NCI-H2196 (cell line): Measurements from ENCODE around the gene CDC42BPG.

Experiments used
- DNase-seq: peaks from one replicate; lab custom pipeline; 2025; ENCODE audit not compliant: unreplicated experiment; lab: John Stamatoyannopoulos, UW

Gene CDC42BPG

DNA sequence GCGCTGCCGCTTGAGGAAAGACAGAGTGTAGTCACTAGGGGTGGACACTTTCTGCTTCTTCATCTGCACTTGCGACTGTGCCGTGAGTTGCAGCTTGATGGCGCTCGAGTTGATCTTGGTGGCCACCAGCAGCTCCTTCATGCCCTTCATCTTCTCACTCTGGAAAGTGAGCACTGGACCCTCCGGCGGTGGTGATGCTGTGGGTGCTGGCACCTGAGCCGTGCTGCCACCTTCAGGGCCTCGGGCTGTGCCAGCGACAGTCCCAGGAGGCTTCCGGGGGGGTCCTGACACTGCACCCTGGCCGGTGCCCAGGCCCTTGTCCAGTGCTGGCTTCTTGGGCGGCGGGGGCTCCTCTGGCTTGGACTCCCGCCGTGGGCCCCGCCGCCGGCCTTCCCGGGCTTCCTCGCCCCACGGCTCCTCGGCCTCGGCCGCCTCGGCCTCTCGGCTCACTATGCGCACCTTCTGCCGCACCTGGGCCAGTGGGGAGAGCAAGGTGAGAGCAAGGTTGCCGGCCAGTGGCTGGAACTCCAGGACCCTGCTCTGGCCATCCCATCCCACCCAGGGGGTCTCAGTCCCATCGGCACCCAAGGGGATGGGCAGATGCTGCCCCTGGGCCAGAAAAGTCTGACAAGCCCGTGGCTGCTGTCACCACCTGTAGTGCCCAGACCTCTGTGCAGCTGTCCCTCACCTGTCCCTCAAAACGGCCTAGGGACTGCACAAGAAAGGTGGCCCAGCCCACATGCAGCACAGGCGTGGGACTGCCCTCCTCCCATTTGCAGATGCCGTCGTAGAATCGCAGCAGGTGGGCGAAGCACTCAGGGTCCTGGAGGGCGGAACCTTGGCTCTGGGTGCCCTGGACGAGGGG is 39.9 kb downstream of the CDC42BPG start:
- DNase-seq, result no peak

- DNase-seq, result peak; percentile 59
Measured at GRCh38 chr11:64803846-64804345, 40.6 kb downstream of the CDC42BPG start.

DNA sequence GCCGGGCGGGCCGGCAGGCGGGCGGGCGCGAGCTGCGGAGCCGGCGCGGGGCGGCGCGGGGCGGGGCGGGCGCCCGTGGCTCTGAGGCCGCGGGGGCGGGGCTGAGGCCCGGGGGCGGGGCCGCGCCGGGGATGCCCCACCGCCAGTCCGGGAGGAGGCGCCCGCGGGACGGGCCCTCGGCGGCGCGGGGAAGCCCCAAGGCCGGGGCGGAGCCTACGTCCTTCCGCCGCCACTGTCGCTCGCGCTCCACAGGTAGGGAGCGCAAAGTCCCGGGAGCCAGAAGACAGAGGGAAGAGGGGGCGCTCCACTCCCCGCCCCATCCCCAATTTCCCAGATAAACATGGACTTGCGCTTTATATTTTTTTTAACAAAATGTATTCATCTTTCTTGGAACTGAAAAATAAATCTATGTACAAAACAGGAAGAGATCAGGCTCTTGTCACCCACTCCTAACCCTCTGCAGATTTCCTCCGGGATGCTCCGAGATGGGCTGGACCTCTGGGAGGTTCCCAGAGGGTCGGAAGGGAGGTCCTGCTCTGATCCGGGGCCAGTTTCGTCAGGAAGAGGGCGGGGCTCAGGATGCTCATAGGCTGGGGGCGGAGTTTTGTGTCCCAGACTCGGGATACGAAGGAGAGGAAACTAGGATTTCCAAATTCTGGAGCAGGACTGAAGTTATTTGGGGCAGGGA is 41.2 kb downstream of the CDC42BPG start, which contains the start of gene MAP4K2:
TSS of gene MAP4K2 (minus strand) at position 57 of the 688 bp plus-strand sequence. CDS start 65 bp downstream, outside the sequence.
- peak; percentile 93 for DNase-seq

DNA sequence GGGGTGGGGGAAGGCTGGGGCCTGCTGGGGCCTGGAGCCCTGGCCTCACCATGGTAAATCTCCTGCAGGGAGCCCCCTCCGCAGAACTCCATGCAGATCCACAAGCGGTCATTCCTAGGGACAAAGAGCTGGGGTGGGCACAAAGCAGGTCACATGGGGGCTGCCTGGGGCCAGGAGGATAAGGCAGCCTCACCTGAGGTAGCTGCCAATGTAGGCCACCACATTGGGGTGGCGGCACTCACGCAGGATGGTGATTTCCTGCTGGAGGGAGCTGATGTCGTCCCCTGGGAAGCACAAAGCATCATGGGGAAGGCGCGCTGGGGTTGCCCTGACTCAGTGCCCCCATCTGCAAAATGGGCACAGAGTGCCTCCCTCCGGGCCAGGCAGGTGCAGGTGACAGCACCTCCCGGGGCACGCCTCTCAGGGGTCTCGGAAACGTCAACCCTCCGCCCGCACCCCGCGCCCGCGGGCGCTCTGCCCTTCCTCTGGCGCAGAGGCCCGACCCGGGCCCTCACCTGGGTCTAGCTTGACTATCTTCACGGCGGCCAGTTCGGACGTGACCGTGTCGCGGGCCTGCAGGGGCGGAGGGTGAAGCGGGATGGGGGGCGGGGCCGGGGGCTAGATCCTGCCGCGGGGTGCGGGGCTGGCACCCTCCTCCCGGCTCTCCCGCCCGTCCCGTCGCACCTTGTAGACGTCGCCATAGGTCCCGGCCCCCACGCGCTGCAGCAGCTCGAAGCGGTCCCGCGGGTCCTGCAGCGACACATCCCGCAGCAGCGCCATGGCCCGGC is 41.9 kb downstream of the CDC42BPG start:
- no peak for DNase-seq

DNA sequence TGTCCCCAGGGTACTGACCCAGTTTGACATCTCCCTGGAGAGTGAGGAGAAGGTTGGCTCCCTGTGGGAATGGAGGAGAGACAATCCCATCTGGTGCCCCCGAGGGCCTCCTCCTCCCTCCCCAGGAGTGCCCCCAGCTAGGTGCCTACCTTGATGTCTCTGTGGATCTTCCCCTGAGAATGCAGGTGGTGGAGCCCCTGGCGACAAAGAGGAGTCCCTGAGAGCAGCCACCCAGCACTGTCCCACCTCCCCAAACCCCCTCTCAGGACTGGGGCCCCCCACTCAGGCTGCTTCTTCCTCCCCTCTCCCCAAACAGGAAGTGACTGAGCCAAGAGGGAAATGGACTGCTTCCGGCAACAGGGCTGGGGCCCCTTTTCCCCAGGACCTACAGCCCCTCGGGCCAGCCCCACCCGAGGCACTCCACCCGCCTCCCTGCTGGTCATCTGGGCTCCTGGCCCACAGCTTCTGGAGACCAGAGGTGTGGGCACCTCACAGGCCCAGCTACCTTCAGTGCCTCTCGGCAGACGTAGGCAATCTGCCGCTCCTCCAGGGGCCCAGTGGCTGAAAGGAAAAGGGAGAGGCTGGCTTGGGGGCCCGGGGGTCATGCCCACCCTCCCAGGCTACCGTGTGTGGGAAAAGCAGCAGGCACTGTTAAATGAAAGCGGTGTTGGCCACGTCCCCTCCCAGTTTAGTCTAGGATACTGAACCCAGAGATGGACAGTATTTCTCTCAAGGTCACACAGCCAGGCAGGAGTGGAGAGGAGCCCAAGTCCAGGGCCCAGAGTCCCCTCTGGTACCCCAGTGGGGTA is 42.7 kb downstream of the CDC42BPG start:
- no peak for DNase-seq

DNA sequence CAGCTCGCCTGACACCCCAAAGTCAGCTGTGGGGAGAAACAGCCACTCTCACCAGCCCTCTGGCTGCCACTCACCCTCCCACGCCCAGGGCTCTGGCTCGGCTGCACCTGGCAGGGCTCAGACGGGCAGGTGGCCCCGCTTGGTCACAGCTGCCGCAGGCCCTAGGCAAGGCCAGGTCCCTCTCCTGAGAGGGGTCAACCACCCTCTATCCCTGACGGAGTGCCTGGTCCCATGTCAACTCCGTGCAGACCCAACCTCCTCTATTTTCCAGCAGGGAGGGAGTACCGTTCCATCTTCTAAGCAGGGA is 43.3 kb downstream of the CDC42BPG start:
- DNase-seq, result no peak

DNA sequence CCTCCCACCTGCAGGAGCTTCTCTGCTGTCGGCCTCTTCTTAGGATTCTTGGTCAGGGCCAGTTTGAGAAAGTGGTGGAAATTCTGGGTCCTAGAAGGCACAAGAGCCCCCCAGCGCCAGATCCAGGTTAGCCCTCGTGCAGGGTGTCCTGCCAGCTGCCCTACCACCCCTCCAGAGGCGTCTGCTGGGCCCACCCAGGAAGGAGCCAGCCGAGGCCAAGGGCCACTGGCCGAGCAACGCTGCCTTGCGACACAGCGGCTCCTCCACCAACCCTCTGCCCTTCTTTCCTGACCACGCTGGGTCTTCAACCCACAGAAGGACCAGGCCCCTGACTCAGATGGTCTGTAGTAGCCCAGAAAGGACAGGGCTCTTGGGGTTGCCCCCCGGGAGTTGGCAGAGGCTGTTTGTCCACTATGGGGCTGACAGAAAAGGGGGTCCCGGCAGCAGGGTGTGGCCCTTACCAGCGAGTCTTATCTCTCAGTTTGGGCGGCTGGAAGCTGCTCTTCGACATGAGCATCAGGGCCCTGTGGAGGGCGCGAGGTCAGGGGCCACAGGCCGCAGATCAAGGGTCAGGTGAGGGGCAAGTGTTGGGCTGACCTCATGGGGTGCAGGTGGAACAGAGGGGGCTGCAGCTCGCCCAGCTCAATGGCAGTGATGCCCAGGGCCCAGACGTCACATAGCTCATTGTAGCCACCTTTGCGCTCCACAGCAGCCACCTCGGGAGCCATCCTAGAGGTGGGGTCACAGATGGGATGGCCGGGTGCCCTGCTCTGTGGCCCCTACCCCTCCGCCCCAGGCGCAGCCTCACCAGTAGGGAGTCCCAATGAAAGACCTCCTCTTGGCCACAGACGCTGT is 43.9 kb downstream of the CDC42BPG start:
- DNase-seq, result no peak

DNA sequence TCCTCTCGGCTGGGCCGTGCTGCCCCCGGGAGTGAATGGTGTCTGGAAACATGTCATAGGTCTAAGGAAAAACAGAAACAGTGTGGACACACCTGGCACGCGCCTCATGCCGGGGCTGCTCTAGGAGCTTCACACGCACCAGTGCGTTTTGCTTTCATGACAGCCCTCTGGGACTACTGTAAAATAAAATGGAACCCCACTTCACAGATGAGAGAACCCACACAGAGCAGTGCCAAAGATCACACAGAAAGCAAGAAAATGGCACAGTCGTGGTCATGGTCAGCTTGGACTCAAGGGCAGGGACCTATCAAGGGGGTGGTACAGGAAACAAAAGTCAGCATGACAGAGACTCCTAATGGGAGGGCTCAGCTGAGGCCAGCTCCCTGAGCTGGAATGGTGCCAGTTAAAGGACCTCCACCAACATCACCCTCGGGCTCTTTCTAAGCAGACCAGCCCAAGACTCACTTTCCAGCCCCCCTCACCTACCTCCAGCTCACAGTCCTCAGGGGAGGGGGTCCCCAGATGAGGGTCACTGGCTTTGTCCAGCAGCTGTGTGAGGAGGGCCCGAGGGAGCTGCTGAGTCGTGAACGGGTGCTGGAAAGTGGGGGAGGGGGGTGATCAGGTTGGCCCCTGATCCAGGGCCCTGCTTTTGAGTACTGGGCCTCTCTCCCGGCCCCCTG is 44.7 kb downstream of the CDC42BPG start:
- DNase-seq, result no peak

- no peak for DNase-seq
Measured at GRCh38 chr11:64799256-64799622, 45.2 kb downstream of the CDC42BPG start.

GRCh38 chr11:64796757-64797541 is 47.5 kb downstream of the CDC42BPG start:
- no peak for DNase-seq

GRCh38 chr11:64796047-64796756 is 48.3 kb downstream of the CDC42BPG start:
- DNase-seq, result no peak

DNA sequence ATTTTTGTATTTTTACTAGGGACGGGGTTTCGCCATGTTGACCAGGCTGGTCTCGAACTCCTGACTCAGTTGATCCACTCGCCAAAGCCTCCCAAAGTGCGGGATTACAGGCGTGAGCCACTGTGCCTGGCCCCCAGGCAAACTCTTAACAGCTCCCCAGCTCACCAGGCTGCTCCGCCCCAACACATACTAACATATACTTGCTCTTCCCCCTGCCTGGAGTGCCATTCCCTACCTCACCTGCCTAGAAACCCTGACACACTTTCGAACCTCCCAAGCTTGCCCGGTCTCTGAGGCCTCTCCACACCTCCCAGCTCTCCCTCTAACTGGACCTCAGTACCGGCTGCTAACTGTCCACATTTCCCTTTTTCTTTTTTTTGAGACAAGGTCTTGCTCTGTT is 49.9 kb downstream of the CDC42BPG start:
- no peak for DNase-seq

DNA sequence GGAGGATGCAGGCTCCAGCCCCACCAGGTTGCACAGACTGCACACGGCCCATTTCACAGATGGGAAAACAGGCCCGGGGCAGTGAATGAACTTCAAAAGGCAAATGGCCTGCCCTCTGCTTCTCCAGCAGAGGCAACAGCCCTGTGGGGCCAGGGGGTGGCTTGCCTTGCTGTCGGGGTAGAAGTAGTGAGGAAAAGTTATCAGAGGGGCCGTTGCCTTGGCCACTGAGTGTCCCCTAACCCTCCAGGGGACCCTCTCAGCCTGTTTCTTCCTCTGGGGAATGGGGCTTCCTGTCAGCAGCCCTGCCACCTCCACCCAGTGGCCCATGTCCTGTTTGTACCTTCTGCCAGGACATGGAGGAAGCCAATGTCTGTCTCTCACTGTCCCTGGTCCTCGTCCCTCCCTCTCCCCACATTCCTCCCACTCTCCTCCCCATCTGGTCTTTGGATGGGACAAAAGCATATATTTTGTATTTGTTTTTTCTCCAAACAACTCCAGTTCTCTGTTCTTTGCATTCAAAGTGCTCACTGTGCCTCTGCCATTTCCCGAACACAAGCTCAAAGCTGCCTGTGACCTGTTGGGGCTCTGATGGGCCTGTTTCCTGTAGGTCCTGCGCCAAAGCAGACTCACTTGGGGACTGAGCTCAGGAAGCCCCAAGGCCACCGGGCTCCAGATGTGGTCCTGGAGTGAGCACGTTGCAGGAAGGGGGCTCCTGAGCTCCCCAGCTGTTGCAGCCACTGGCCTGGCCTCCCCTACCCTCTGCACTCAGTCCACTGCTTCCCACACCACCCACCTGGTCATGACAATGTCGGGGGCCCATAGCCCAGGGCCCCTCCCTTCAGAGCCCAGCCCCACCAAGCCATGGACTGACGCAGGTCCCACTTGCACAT is 50.9 kb downstream of the CDC42BPG start:
- no peak for DNase-seq

- DNase-seq, result no peak
Measured at GRCh38 chr11:64792482-64792881, 52.0 kb downstream of the CDC42BPG start.

- DNase-seq, result no peak
Measured at GRCh38 chr11:64791781-64792291, 52.6 kb downstream of the CDC42BPG start.
